Mesendoderm (in vitro differentiated cells): Measurements from ENCODE around the gene KCND3.
A peak's percentile ranks its signal among the peaks of the same experiment; 100 is the strongest.

Source experiments
- DNase-seq: peaks from one replicate; pipeline ENCODE4 v3.0.0; 2013
- H2AK5ac ChIP-seq: 2 replicates; pipeline ENCODE4 v1.6.1; 2013; ENCODE audit warnings: low read length, inconsistent platforms
- H2BK120ac ChIP-seq: 2 replicates; pipeline ENCODE4 v1.6.1; 2013; ENCODE audit warnings: low read depth, mild to moderate bottlenecking, low read length, moderate library complexity, mixed read lengths
- H2BK15ac ChIP-seq: replicated peaks from 2 replicates; pipeline ENCODE4 v1.6.1; 2013; ENCODE audit warnings: low read depth, mild to moderate bottlenecking, moderate library complexity
- H2BK5ac ChIP-seq: 2 replicates; pipeline ENCODE4 v1.6.1; 2013; ENCODE audit warnings: low read length, inconsistent platforms
- H3K18ac ChIP-seq: 2 replicates; pipeline ENCODE4 v1.6.1; 2013; ENCODE audit warnings: mild to moderate bottlenecking, low read length, mixed read lengths
- H3K23ac ChIP-seq: one replicate; pipeline ENCODE4 v1.6.1; 2013; ENCODE audit warnings: low read length
- H3K27ac ChIP-seq: 2 replicates; pipeline ENCODE4 v1.5.1; 2013; ENCODE audit warnings: low read depth, mild to moderate bottlenecking, inconsistent platforms, low read length, moderate library complexity
- H3K27me3 ChIP-seq: 2 replicates; pipeline ENCODE4 v1.6.1; 2013; ENCODE audit warnings: low read length, control low read depth, mild to moderate bottlenecking, inconsistent platforms; ENCODE audit not compliant: insufficient read depth, poor library complexity
- H3K36me3 ChIP-seq: 2 replicates; pipeline ENCODE4 v1.6.1; 2013; ENCODE audit warnings: low read length, inconsistent platforms; ENCODE audit not compliant: control insufficient read depth, insufficient read depth
- H3K4ac ChIP-seq: one replicate; pipeline ENCODE4 v1.6.1; 2013; ENCODE audit warnings: low read depth, mild to moderate bottlenecking, low read length, moderate library complexity
- H3K4me1 ChIP-seq: 2 replicates; pipeline ENCODE4 v1.6.1; 2013; ENCODE audit warnings: low read depth, low read length, inconsistent platforms; ENCODE audit not compliant: control insufficient read depth
- H3K4me2 ChIP-seq: 2 replicates; pipeline ENCODE4 v1.6.1; 2013; ENCODE audit warnings: low read length
- H3K4me3 ChIP-seq: 2 replicates; pipeline ENCODE4 v1.5.1; 2013; ENCODE audit warnings: mild to moderate bottlenecking, low read length
- H3K56ac ChIP-seq: one replicate; pipeline ENCODE4 v1.6.1; 2013; ENCODE audit warnings: low read length
- H3K79me1 ChIP-seq: 2 replicates; pipeline ENCODE4 v1.6.1; 2013; ENCODE audit warnings: low read length, inconsistent platforms
- H3K79me2 ChIP-seq: 2 replicates; pipeline ENCODE4 v1.6.1; 2013; ENCODE audit warnings: mild to moderate bottlenecking, low read length; ENCODE audit not compliant: control insufficient read depth, insufficient read depth
- H3K9ac ChIP-seq: 2 replicates; pipeline ENCODE4 v1.6.1; 2013; ENCODE audit warnings: low read length, inconsistent platforms
- H4K5ac ChIP-seq: one replicate; pipeline ENCODE4 v1.6.1; 2013; ENCODE audit warnings: low read length
- H4K8ac ChIP-seq: one replicate; pipeline ENCODE4 v1.6.1; 2013; ENCODE audit warnings: low read depth, mild to moderate bottlenecking, control low read depth, low read length, moderate library complexity
- WGBS: extraction: QIAGEN DNeasy Blood & Tissue Kit; methylation state at CpG from one replicate; pipeline ENCODE4 v1.1.7; 2013; ENCODE audit warnings: low lambda C conversion rate, missing lambda C conversion rate; ENCODE audit not compliant: insufficient coverage; ENCODE audit errors: extremely low coverage; 5-methylcytosine and 5-hydroxymethylcytosine counted together

Gene KCND3

GRCh38 chr1:111855260-111855659, 134.2 kb downstream of the KCND3 start:
- H3K79me2 ChIP-seq = no peaks in the 10 kb centered on the region
- H3K18ac ChIP-seq = no peak overlapping the region
- H3K36me3 ChIP-seq = no peaks in the 10 kb centered on the region
- H3K4me2 ChIP-seq = no peak overlapping the region
- no peaks in the 10 kb centered on the region for H3K79me1 ChIP-seq
- H3K27me3 ChIP-seq = no peaks in the 10 kb centered on the region
- H4K8ac ChIP-seq = no peak overlapping the region
- H4K5ac ChIP-seq = no peak overlapping the region
- H2AK5ac ChIP-seq = no peak overlapping the region
- no peak overlapping the region for H2BK120ac ChIP-seq
- no peak overlapping the region for H2BK5ac ChIP-seq
- H2BK15ac ChIP-seq = no peak overlapping the region
- peak; percentile 80 for DNase-seq
- WGBS = no CpG with 5 or more reads among the region's 4 CpGs
- H3K56ac ChIP-seq = no peak overlapping the region
- H3K23ac ChIP-seq = no peak overlapping the region
- no peak overlapping the region for H3K4me3 ChIP-seq
- H3K27ac ChIP-seq = no peak overlapping the region
- no peak overlapping the region for H3K4ac ChIP-seq
- H3K9ac ChIP-seq = no peak overlapping the region
- peaks cover 6% of the 10 kb centered on the region for H3K4me1 ChIP-seq

- Histone ChIP-seq H3K18ac (no peak overlapping the region), H3K56ac (no peak overlapping the region), H4K8ac (no peak overlapping the region), H3K27ac (no peak overlapping the region), H3K4me1 (peaks cover 6% of the 10 kb centered on the region), H3K79me1 (no peaks in the 10 kb centered on the region), H3K4me3 (no peak overlapping the region), H2BK5ac (no peak overlapping the region), H3K4ac (no peak overlapping the region), H3K23ac (no peak overlapping the region), H3K79me2 (no peaks in the 10 kb centered on the region), H3K27me3 (no peaks in the 10 kb centered on the region), H2BK15ac (no peak overlapping the region), H3K4me2 (no peak overlapping the region), H4K5ac (no peak overlapping the region), H2AK5ac (no peak overlapping the region), H2BK120ac (no peak overlapping the region), H3K36me3 (no peaks in the 10 kb centered on the region), H3K9ac (no peak overlapping the region)
- WGBS = no CpG with 5 or more reads among the region's 7 CpGs
- no peak for DNase-seq
Observed at GRCh38 chr1:111852261-111852721, 137.2 kb downstream of the KCND3 start.

GRCh38 chr1:111851552-111851951, 137.9 kb downstream of the KCND3 start:
- H2BK15ac ChIP-seq = no peak overlapping the region
- no peak overlapping the region for H3K4ac ChIP-seq
- peak; percentile 34 for DNase-seq
- H3K56ac ChIP-seq = no peak overlapping the region
- no peaks in the 10 kb centered on the region for H3K36me3 ChIP-seq
- H3K27me3 ChIP-seq = no peaks in the 10 kb centered on the region
- no peak overlapping the region for H3K9ac ChIP-seq
- H3K4me1 ChIP-seq = peaks cover 4% of the 10 kb centered on the region
- H3K27ac ChIP-seq = no peak overlapping the region
- H2BK120ac ChIP-seq = no peak overlapping the region
- H3K79me2 ChIP-seq = no peaks in the 10 kb centered on the region
- no peak overlapping the region for H3K4me3 ChIP-seq
- no peaks in the 10 kb centered on the region for H3K79me1 ChIP-seq
- no peak overlapping the region for H2AK5ac ChIP-seq
- H4K5ac ChIP-seq = no peak overlapping the region
- H3K23ac ChIP-seq = no peak overlapping the region
- no peak overlapping the region for H4K8ac ChIP-seq
- no peak overlapping the region for H3K18ac ChIP-seq
- H3K4me2 ChIP-seq = no peak overlapping the region
- WGBS = no CpG with 5 or more reads among the region's 6 CpGs
- no peak overlapping the region for H2BK5ac ChIP-seq

GRCh38 chr1:111850109-111850508, 139.4 kb downstream of the KCND3 start:
- Histone ChIP-seq H2BK120ac (no peak overlapping the region), H2AK5ac (no peak overlapping the region), H3K23ac (no peak overlapping the region), H2BK15ac (no peak overlapping the region), H3K9ac (no peak overlapping the region), H3K56ac (no peak overlapping the region), H3K36me3 (no peaks in the 10 kb centered on the region), H2BK5ac (no peak overlapping the region), H3K4me1 (peaks cover 1% of the 10 kb centered on the region), H3K4me3 (no peak overlapping the region), H3K27ac (no peak overlapping the region), H4K5ac (no peak overlapping the region), H3K18ac (no peak overlapping the region), H3K4me2 (no peak overlapping the region), H4K8ac (no peak overlapping the region), H3K79me2 (no peaks in the 10 kb centered on the region), H3K27me3 (no peaks in the 10 kb centered on the region), H3K79me1 (no peaks in the 10 kb centered on the region), H3K4ac (no peak overlapping the region)
- DNase-seq = no peak
- WGBS = no CpG with 5 or more reads among the region's 2 CpGs

GRCh38 chr1:111848852-111849545, 140.5 kb downstream of the KCND3 start:
- no peaks in the 10 kb centered on the region for H3K79me2 ChIP-seq
- H2BK120ac ChIP-seq = no peak overlapping the region
- H3K27ac ChIP-seq = no peak overlapping the region
- no peak for DNase-seq
- H3K79me1 ChIP-seq = no peaks in the 10 kb centered on the region
- H3K4ac ChIP-seq = no peak overlapping the region
- WGBS = no CpG with 5 or more reads among the region's 7 CpGs
- H2AK5ac ChIP-seq = no peak overlapping the region
- H3K4me3 ChIP-seq = no peak overlapping the region
- no peaks in the 10 kb centered on the region for H3K36me3 ChIP-seq
- no peak overlapping the region for H3K9ac ChIP-seq
- no peaks in the 10 kb centered on the region for H3K27me3 ChIP-seq
- H4K8ac ChIP-seq = no peak overlapping the region
- H2BK5ac ChIP-seq = no peak overlapping the region
- H4K5ac ChIP-seq = no peak overlapping the region
- no peaks in the 10 kb centered on the region for H3K4me1 ChIP-seq
- no peak overlapping the region for H3K23ac ChIP-seq
- no peak overlapping the region for H3K4me2 ChIP-seq
- no peak overlapping the region for H2BK15ac ChIP-seq
- H3K56ac ChIP-seq = no peak overlapping the region
- H3K18ac ChIP-seq = no peak overlapping the region

- H3K9ac ChIP-seq = no peak overlapping the region
- no peak overlapping the region for H2BK120ac ChIP-seq
- H3K4ac ChIP-seq = no peak overlapping the region
- H3K4me3 ChIP-seq = no peak overlapping the region
- WGBS = no CpG with 5 or more reads among the region's 10 CpGs
- no peaks in the 10 kb centered on the region for H3K4me1 ChIP-seq
- no peak overlapping the region for H3K23ac ChIP-seq
- no peak overlapping the region for H2AK5ac ChIP-seq
- H3K79me1 ChIP-seq = no peaks in the 10 kb centered on the region
- H3K4me2 ChIP-seq = no peak overlapping the region
- no peak for DNase-seq
- no peak overlapping the region for H3K27ac ChIP-seq
- no peaks in the 10 kb centered on the region for H3K79me2 ChIP-seq
- no peak overlapping the region for H2BK5ac ChIP-seq
- no peaks in the 10 kb centered on the region for H3K27me3 ChIP-seq
- no peak overlapping the region for H4K5ac ChIP-seq
- H2BK15ac ChIP-seq = no peak overlapping the region
- no peak overlapping the region for H3K56ac ChIP-seq
- H4K8ac ChIP-seq = no peak overlapping the region
- no peak overlapping the region for H3K18ac ChIP-seq
- no peaks in the 10 kb centered on the region for H3K36me3 ChIP-seq
Observed at GRCh38 chr1:111847466-111847865, 142.0 kb downstream of the KCND3 start.
